ENCODE results near the gene MTFMT. TPM values are rescaled to one million over a fixed set of nuclear protein-coding genes. Genes with fewer than 3 reads are reported as not detected.

Gene MTFMT
- total and polyA plus RNA-seq, 2 of the 13 experiments (the other 11 are each of a cell fraction or from before 2014, with no cell fraction given) = 9.9 to 23.2 TPM

DNA sequence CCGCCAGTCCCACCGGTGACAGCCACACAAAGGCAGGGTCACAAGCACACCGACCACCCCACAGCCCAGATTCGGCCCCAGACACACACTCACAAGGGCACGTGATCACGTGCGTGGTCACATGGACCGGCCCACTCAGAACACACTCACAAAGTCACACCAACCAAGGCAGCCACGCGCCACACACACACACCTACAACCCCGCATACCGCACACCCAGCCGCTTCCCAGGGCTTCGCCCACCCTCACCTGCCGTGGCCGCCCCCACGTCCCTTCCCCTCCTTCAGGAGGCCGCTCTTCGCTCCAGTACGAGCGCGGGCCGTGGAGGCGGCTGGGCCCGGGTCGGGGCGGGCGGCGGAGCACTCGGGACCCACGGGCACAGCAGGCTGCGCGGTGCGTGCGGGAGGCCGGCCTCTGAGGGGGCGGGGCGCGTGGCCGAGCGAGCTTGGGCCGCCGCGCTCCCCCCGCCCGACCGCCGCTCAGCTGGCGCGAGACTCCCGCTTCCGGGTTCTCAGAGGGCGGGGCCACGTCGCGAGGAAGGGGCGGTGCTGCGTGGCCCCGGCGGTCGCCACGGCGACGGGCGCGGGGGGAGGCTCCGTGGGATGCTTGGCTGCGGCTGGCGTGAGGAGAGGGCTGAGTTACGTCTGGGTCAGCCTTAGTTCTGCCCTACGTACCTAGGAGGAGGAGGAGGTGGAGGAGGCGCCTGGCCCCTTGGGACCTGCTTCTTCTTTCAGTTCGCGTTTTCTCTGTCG is 39.8 kb downstream of the MTFMT start, which contains the start of gene SPG21 (continued):
- TF ChIP-seq KLF15 (CRISPR knock-in tag; IDR thresholded peaks at IDR 0.05; ENCODE audit: borderline replicate concordance) (peak; percentile 67; the same call in 1 of the 2 replicates), ETV6 (CRISPR knock-in tag; conservative IDR thresholded peaks at IDR 0.05) (no peak), ARID3A (IDR thresholded peaks at IDR 0.05; ENCODE audit: low read depth, low read length) (no peak), ZNF577 (CRISPR knock-in tag; IDR thresholded peaks at IDR 0.05; ENCODE audit: borderline replicate concordance, low read depth) (no peak), ZNF274 (CRISPR knock-in tag; IDR thresholded peaks at IDR 0.05) (no peak), NR2F6 (IDR thresholded peaks at IDR 0.05) (no peak), NR2F6 (CRISPR knock-in tag; IDR thresholded peaks at IDR 0.05) (no peak; the same call in 1 of the 2 replicates), ZNF724P (CRISPR knock-in tag; IDR thresholded peaks at IDR 0.05; ENCODE audit: borderline replicate concordance) (no peak), DRAP1 (CRISPR knock-in tag; IDR thresholded peaks at IDR 0.05) (no peak; the same call in 1 of the 2 replicates), ZNF484 (CRISPR knock-in tag; IDR thresholded peaks at IDR 0.05; ENCODE audit: borderline replicate concordance, low read depth) (no peak), CREB1 (IDR thresholded peaks at IDR 0.05) (no peak), CREB1 (CRISPR knock-in tag; IDR thresholded peaks at IDR 0.05) (no peak), MTA1 (CRISPR knock-in tag; IDR thresholded peaks at IDR 0.05; ENCODE audit: borderline replicate concordance) (peak; percentile 85; the same call in 1 of the 2 replicates), ISL2 (CRISPR knock-in tag; IDR thresholded peaks at IDR 0.05) (peak; percentile 18; the same call in 1 of the 2 replicates), RXRB (CRISPR knock-in tag; IDR thresholded peaks at IDR 0.05; ENCODE audit: borderline replicate concordance) (no peak), ZNF546 (CRISPR knock-in tag; conservative IDR thresholded peaks at IDR 0.05) (peak; percentile 74; the same call in 1 of the 2 replicates), DMAP1 (CRISPR knock-in tag; IDR thresholded peaks at IDR 0.05) (peak; percentile 74; the same call in 1 of the 2 replicates), GABPA (IDR thresholded peaks at IDR 0.05; ENCODE audit: low read depth, low read length) (peak; percentile 48), GABPA (CRISPR knock-in tag; IDR thresholded peaks at IDR 0.05; ENCODE audit: low read depth) (no peak), NFE2 (CRISPR knock-in tag; IDR thresholded peaks at IDR 0.05) (no peak), RBM39 (IDR thresholded peaks at IDR 0.05; ENCODE audit: low read depth, low read length, poor library complexity, severe bottlenecking) (peak; percentile 4), MEF2D (CRISPR knock-in tag; IDR thresholded peaks at IDR 0.05) (no peak), GATAD2A (CRISPR knock-in tag; IDR thresholded peaks at IDR 0.05) (no peak), SMYD3 (CRISPR knock-in tag; IDR thresholded peaks at IDR 0.05) (no peak), PAX8 (CRISPR knock-in tag; IDR thresholded peaks at IDR 0.05; ENCODE audit: borderline replicate concordance) (no peak)
- TF ChIP-seq, protein P1, sequence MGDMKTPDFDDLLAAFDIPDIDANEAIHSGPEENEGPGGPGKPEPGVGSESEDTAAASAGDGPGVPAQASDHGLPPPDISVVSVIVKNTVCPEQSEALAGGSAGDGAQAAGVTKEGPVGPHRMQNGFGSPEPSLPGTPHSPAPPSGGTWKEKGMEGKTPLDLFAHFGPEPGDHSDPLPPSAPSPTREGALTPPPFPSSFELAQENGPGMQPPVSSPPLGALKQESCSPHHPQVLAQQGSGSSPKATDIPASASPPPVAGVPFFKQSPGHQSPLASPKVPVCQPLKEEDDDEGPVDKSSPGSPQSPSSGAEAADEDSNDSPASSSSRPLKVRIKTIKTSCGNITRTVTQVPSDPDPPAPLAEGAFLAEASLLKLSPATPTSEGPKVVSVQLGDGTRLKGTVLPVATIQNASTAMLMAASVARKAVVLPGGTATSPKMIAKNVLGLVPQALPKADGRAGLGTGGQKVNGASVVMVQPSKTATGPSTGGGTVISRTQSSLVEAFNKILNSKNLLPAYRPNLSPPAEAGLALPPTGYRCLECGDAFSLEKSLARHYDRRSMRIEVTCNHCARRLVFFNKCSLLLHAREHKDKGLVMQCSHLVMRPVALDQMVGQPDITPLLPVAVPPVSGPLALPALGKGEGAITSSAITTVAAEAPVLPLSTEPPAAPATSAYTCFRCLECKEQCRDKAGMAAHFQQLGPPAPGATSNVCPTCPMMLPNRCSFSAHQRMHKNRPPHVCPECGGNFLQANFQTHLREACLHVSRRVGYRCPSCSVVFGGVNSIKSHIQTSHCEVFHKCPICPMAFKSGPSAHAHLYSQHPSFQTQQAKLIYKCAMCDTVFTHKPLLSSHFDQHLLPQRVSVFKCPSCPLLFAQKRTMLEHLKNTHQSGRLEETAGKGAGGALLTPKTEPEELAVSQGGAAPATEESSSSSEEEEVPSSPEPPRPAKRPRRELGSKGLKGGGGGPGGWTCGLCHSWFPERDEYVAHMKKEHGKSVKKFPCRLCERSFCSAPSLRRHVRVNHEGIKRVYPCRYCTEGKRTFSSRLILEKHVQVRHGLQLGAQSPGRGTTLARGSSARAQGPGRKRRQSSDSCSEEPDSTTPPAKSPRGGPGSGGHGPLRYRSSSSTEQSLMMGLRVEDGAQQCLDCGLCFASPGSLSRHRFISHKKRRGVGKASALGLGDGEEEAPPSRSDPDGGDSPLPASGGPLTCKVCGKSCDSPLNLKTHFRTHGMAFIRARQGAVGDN (CRISPR knock-in tag; IDR thresholded peaks at IDR 0.05) = peak; percentile 82
- TF ChIP-seq, protein P2, sequence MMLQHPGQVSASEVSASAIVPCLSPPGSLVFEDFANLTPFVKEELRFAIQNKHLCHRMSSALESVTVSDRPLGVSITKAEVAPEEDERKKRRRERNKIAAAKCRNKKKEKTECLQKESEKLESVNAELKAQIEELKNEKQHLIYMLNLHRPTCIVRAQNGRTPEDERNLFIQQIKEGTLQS (CRISPR knock-in tag; IDR thresholded peaks at IDR 0.05) = no peak
